ENCODE data around the gene HRH1.
A peak's percentile ranks its signal among the peaks of the same experiment; 100 is the strongest.

Gene HRH1

GRCh38 chr3:11206316-11206715, 52.0 kb downstream of the HRH1 start:
- no peak for DNase-seq (ENCODE audit: low read depth)
- no peak overlapping the region for H3K4me3 ChIP-seq (ENCODE audit: low read depth, low read length)
- TF ChIP-seq CTCF (conservative IDR thresholded peaks at IDR 0.05; ENCODE audit: low read depth, low read length) = no peak

- no peak for DNase-seq (ENCODE audit: low read depth)
- no peak overlapping the region for H3K4me3 ChIP-seq (ENCODE audit: low read depth, low read length)
- no peak for TF ChIP-seq CTCF (conservative IDR thresholded peaks at IDR 0.05; ENCODE audit: low read depth, low read length)
Measured at GRCh38 chr3:11206953-11207352, 52.7 kb downstream of the HRH1 start.

- H3K4me3 ChIP-seq (ENCODE audit: low read depth, low read length) = no peak overlapping the region
- DNase-seq (ENCODE audit: low read depth) = peak; percentile 57
- TF ChIP-seq CTCF (conservative IDR thresholded peaks at IDR 0.05; ENCODE audit: low read depth, low read length) = peak; percentile 49
Measured at GRCh38 chr3:11211531-11212298, 57.4 kb downstream of the HRH1 start.

GRCh38 chr3:11212299-11212608, 58.0 kb downstream of the HRH1 start:
- peak; percentile 48 for DNase-seq (ENCODE audit: low read depth)
- no peak for TF ChIP-seq CTCF (conservative IDR thresholded peaks at IDR 0.05; ENCODE audit: low read depth, low read length)
- no peak overlapping the region for H3K4me3 ChIP-seq (ENCODE audit: low read depth, low read length)

- TF ChIP-seq CTCF (conservative IDR thresholded peaks at IDR 0.05; ENCODE audit: low read depth, low read length) = no peak
- H3K4me3 ChIP-seq (ENCODE audit: low read depth, low read length) = no peak overlapping the region
- peak; percentile 32 for DNase-seq (ENCODE audit: low read depth)
Measured at GRCh38 chr3:11212784-11213183, 58.5 kb downstream of the HRH1 start.

GRCh38 chr3:11213810-11214450, 59.6 kb downstream of the HRH1 start:
- no peak for DNase-seq (ENCODE audit: low read depth)
- no peak overlapping the region for H3K4me3 ChIP-seq (ENCODE audit: low read depth, low read length)
- no peak for TF ChIP-seq CTCF (conservative IDR thresholded peaks at IDR 0.05; ENCODE audit: low read depth, low read length)

Data from choroid plexus epithelial cell (primary cell).